ENCODE results near the gene SUSD1. TPM values are rescaled to one million over a fixed set of nuclear protein-coding genes. Genes with fewer than 3 reads are reported as not detected.
"Not testable (repeated sequence)": the region's sequence is repeated elsewhere in the genome, so short reads cannot be mapped to it uniquely, and the experiment has no call there.

The SUSD1 gene
- polyA plus RNA-seq, 1 donor from 2014 or later, result 2.0 TPM

DNA sequence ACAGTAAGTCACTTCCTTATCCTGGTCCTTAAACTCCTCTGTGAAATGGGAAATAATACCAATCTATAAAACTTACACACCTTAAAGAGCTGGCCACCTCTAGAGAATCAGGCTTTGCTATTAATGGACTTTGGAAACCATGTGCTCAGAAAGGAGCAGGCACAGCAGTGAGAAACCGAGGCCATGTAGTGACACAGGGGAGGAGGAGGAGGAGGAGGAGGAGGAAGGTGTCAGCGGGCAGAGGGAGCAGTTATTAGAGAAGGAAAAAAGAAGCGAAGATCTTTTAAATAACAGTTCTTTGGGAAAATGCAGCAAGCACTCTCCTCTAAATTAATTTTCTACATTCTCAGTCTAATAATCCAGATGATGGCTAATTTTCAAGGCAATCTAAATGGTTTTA lies 38.0 kb downstream of the SUSD1 start:
- Histone ChIP-seq H3K27me3 (ENCODE audit: insufficient read depth, low read depth, low read length) (no peaks in the 10 kb centered on the region), H3F3A (ENCODE audit: insufficient read depth, low read length, poor library complexity, severe bottlenecking) (no peaks in the 10 kb centered on the region), H4K20me1 (ENCODE audit: insufficient read depth) (no peaks in the 10 kb centered on the region), H3K27ac (ENCODE audit: low read length) (no peak overlapping the region), H3K9me3 (ENCODE audit: low read length) (no peaks in the 10 kb centered on the region), H2AFZ (ENCODE audit: low read depth, low read length) (no peak overlapping the region), H3K4me3 (ENCODE audit: low read length) (no peak overlapping the region), H3K9me2 (ENCODE audit: insufficient read depth, low read length) (no peaks in the 10 kb centered on the region), H3K9ac (ENCODE audit: low read length) (no peak overlapping the region), H3K36me3 (ENCODE audit: insufficient read depth, low read length) (no peaks in the 10 kb centered on the region), H3K4me2 (ENCODE audit: low read length) (no peak overlapping the region), H3K79me2 (replicated peaks; ENCODE audit: insufficient read depth, low read length) (no peaks in the 10 kb centered on the region)
- TF ChIP-seq TAF1 (IDR thresholded peaks at IDR 0.05; ENCODE audit: low read depth) (no peak), POLR2AphosphoS5 (IDR thresholded peaks at IDR 0.05) (no peak), EZH2 (IDR thresholded peaks at IDR 0.05; ENCODE audit: borderline replicate concordance, insufficient read depth, low read length, poor library complexity, severe bottlenecking) (no peak), SMC3 (conservative IDR thresholded peaks at IDR 0.05; ENCODE audit: poor library complexity) (no peak), MXI1 (conservative IDR thresholded peaks at IDR 0.05; ENCODE audit: poor library complexity, severe bottlenecking) (no peak), EP300 (conservative IDR thresholded peaks at IDR 0.05; ENCODE audit: poor library complexity, severe bottlenecking) (no peak)
- TF ChIP-seq, protein P1, sequence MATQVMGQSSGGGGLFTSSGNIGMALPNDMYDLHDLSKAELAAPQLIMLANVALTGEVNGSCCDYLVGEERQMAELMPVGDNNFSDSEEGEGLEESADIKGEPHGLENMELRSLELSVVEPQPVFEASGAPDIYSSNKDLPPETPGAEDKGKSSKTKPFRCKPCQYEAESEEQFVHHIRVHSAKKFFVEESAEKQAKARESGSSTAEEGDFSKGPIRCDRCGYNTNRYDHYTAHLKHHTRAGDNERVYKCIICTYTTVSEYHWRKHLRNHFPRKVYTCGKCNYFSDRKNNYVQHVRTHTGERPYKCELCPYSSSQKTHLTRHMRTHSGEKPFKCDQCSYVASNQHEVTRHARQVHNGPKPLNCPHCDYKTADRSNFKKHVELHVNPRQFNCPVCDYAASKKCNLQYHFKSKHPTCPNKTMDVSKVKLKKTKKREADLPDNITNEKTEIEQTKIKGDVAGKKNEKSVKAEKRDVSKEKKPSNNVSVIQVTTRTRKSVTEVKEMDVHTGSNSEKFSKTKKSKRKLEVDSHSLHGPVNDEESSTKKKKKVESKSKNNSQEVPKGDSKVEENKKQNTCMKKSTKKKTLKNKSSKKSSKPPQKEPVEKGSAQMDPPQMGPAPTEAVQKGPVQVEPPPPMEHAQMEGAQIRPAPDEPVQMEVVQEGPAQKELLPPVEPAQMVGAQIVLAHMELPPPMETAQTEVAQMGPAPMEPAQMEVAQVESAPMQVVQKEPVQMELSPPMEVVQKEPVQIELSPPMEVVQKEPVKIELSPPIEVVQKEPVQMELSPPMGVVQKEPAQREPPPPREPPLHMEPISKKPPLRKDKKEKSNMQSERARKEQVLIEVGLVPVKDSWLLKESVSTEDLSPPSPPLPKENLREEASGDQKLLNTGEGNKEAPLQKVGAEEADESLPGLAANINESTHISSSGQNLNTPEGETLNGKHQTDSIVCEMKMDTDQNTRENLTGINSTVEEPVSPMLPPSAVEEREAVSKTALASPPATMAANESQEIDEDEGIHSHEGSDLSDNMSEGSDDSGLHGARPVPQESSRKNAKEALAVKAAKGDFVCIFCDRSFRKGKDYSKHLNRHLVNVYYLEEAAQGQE (IDR thresholded peaks at IDR 0.05; ENCODE audit: borderline replicate concordance), result no peak
- TF ChIP-seq, protein P2, sequence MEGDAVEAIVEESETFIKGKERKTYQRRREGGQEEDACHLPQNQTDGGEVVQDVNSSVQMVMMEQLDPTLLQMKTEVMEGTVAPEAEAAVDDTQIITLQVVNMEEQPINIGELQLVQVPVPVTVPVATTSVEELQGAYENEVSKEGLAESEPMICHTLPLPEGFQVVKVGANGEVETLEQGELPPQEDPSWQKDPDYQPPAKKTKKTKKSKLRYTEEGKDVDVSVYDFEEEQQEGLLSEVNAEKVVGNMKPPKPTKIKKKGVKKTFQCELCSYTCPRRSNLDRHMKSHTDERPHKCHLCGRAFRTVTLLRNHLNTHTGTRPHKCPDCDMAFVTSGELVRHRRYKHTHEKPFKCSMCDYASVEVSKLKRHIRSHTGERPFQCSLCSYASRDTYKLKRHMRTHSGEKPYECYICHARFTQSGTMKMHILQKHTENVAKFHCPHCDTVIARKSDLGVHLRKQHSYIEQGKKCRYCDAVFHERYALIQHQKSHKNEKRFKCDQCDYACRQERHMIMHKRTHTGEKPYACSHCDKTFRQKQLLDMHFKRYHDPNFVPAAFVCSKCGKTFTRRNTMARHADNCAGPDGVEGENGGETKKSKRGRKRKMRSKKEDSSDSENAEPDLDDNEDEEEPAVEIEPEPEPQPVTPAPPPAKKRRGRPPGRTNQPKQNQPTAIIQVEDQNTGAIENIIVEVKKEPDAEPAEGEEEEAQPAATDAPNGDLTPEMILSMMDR (IDR thresholded peaks at IDR 0.05; ENCODE audit: poor library complexity, severe bottlenecking), result no peak

DNA sequence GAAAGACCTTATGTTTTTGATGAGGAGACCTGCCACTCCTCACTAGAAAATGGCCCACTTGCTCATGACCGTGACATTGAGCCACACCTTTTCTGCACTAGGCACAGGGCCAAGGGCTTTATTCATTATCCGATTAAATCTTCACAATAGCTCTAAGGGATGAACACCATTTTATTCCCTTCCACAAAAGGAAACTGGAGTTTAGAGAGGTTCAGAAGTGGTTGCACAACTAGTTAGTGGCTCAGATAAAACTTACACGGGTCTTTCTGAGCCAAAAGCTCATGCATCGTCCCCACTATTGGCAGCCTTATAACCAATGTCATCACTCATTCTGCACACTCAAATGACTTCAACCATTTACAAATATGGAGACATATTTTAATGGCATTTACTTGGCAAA lies 39.4 kb downstream of the SUSD1 start:
- H4K20me1 ChIP-seq (ENCODE audit: insufficient read depth), result no peaks in the 10 kb centered on the region
- H3K79me2 ChIP-seq (replicated peaks; ENCODE audit: insufficient read depth, low read length), result no peaks in the 10 kb centered on the region
- H3F3A ChIP-seq (ENCODE audit: insufficient read depth, low read length, poor library complexity, severe bottlenecking), result no peaks in the 10 kb centered on the region
- H3K9me3 ChIP-seq (ENCODE audit: low read length), result no peaks in the 10 kb centered on the region
- H3K4me3 ChIP-seq (ENCODE audit: low read length), result no peak overlapping the region
- no peak overlapping the region for H3K9ac ChIP-seq (ENCODE audit: low read length)
- TF ChIP-seq, protein P1 (IDR thresholded peaks at IDR 0.05; ENCODE audit: borderline replicate concordance), result no peak
- no peak for TF ChIP-seq SMC3 (conservative IDR thresholded peaks at IDR 0.05; ENCODE audit: poor library complexity)
- no peak for TF ChIP-seq POLR2AphosphoS5 (IDR thresholded peaks at IDR 0.05)
- TF ChIP-seq EZH2 (IDR thresholded peaks at IDR 0.05; ENCODE audit: borderline replicate concordance, insufficient read depth, low read length, poor library complexity, severe bottlenecking), result no peak
- TF ChIP-seq, protein P2 (IDR thresholded peaks at IDR 0.05; ENCODE audit: poor library complexity, severe bottlenecking), result no peak
- no peaks in the 10 kb centered on the region for H3K36me3 ChIP-seq (ENCODE audit: insufficient read depth, low read length)
- H3K27me3 ChIP-seq (ENCODE audit: insufficient read depth, low read depth, low read length), result no peaks in the 10 kb centered on the region
- H2AFZ ChIP-seq (ENCODE audit: low read depth, low read length), result no peak overlapping the region
- no peak overlapping the region for H3K4me2 ChIP-seq (ENCODE audit: low read length)
- H3K9me2 ChIP-seq (ENCODE audit: insufficient read depth, low read length), result no peaks in the 10 kb centered on the region
- no peak overlapping the region for H3K27ac ChIP-seq (ENCODE audit: low read length)

DNA sequence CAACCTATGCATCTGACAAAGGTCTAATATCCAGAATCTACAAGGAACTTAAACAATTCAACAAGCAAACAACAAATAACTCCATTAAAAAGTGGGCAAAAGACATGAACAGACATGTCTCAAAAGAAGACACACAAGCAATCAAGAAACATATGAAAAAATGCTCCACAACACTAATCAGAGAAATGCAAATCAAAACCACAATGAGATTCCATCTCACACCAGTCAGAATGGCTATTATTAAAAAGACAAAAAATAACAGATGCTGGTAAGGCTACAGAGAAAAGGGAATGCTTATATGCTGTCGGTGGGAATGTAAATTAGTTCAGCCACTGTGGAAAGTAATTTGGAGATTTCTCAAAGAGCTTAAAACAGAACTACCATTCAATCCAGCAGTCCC lies 41.3 kb downstream of the SUSD1 start:
- H3K9me2 ChIP-seq (ENCODE audit: insufficient read depth, low read length); H3K4me2 ChIP-seq (ENCODE audit: low read length); H2AFZ ChIP-seq (ENCODE audit: low read depth, low read length); H3K4me3 ChIP-seq (ENCODE audit: low read length); H3K36me3 ChIP-seq (ENCODE audit: insufficient read depth, low read length); H3K9ac ChIP-seq (ENCODE audit: low read length); H3F3A ChIP-seq (ENCODE audit: insufficient read depth, low read length, poor library complexity, severe bottlenecking); H3K79me2 ChIP-seq (replicated peaks; ENCODE audit: insufficient read depth, low read length); H4K20me1 ChIP-seq (ENCODE audit: insufficient read depth); H3K9me3 ChIP-seq (ENCODE audit: low read length); H3K27ac ChIP-seq (ENCODE audit: low read length); H3K27me3 ChIP-seq (ENCODE audit: insufficient read depth, low read depth, low read length): not testable (repeated sequence)

Measured in neural cell (in vitro differentiated cells).